HepG2 (cell line): Measurements from ENCODE around the gene GJA8. TPM values are rescaled to one million over a fixed set of nuclear protein-coding genes. Genes with fewer than 3 reads are reported as not detected.

Experiments
- ATAC-seq: fragments of 200-7000 bp; cut with Tn5 transposase; 3 replicates; pipeline ENCODE4 v1.9.1; 2020; ENCODE audit warnings: mild to moderate bottlenecking, moderate library complexity
- BruUV-seq: library from RNA; stranded (reverse); fragments of 400-500 nt; replicated peaks from 2 replicates; lab custom pipeline; 2021; lab: Mats Ljungman, UMichigan
- CTCF ChIA-PET: fragments of 300-600 bp; formaldehyde crosslinking; extraction: SDS; loops from one replicate; lab custom pipeline; 2021; ENCODE audit warnings: low total read pairs, inconsistent platforms, low intra/inter-chr PET ratio; lab: Yijun Ruan, JAX
- POLR2A ChIA-PET: fragments of 350-600 bp; sonication (Branson Sonifier 250); formaldehyde crosslinking; loops from one replicate; lab custom pipeline; 2020; ENCODE audit warnings: antibody characterized with exemption, inconsistent platforms; lab: Yijun Ruan, JAX
- DNase-seq: peaks from one replicate; pipeline ENCODE4 v3.0.0-alpha.2; 2015; ENCODE audit warnings: low spot score
- FAIRE-seq: peaks from 3 replicates; lab custom pipeline; 2011; peaks lifted over from hg19 to GRCh38; lab: Jason Lieb, UNC
- H2AFZ ChIP-seq: one replicate; pipeline ENCODE4 v1.6.1; 2011; ENCODE audit warnings: low read length, inconsistent platforms
- H3K27ac ChIP-seq: fragments of 300-600 bp; 3 replicates; pipeline ENCODE4 v1.8.0; 2011; ENCODE audit warnings: mixed run types, mild to moderate bottlenecking, mixed read lengths, low read length, inconsistent platforms; ENCODE audit not compliant: insufficient read depth; ENCODE audit errors: extremely low read length
- H3K27me3 ChIP-seq, 2 experiments: fragments of 200-600 bp in 1 of 2; 2 replicates in 1 of 2; 3 replicates in 1 of 2; pipeline versions ENCODE4 v1.6.0 to v1.8.0; 2011; ENCODE audit warnings: low read length in 2 of 2, mild to moderate bottlenecking in 2 of 2, moderate library complexity in 2 of 2, inconsistent platforms in 1 of 2; ENCODE audit not compliant: insufficient read depth in 2 of 2, control insufficient read depth in 1 of 2
- H3K36me3 ChIP-seq, 2 experiments: fragments of 200-600 bp in 1 of 2; replicated peaks in 1 of 2; 2 replicates in 1 of 2; 3 replicates in 1 of 2; pipeline versions ENCODE4 v1.5.1 to v1.8.0; 2011; ENCODE audit warnings: low read length in 2 of 2, inconsistent platforms in 1 of 2; ENCODE audit not compliant: insufficient read depth in 2 of 2, control insufficient read depth in 1 of 2
- H3K4me1 ChIP-seq: 2 replicates; pipeline ENCODE4 v1.5.1; 2012; ENCODE audit warnings: low read length, inconsistent platforms; ENCODE audit not compliant: insufficient read depth
- H3K4me2 ChIP-seq: 2 replicates; pipeline ENCODE4 v1.6.0; 2011; ENCODE audit warnings: low read depth, low read length, inconsistent platforms
- H3K4me3 ChIP-seq, 3 experiments: fragments of 200-600 bp in 1 of 3; sonication (generic), shearing (Covaris generic) in 1 of 3; replicated peaks in 1 of 3; 2 replicates each; pipeline ENCODE4 v1.5.1; 2011 to 2016; ENCODE audit warnings: low read length in 3 of 3, inconsistent platforms in 2 of 3, low read depth in 2 of 3, mild to moderate bottlenecking in 2 of 3, control low read depth in 1 of 3, mixed read lengths in 1 of 3; ENCODE audit not compliant: insufficient read depth in 1 of 3
- H3K79me2 ChIP-seq: one replicate; pipeline ENCODE4 v1.6.1; 2011; ENCODE audit warnings: low read length, inconsistent platforms; ENCODE audit not compliant: insufficient read depth
- H3K9ac ChIP-seq: 2 replicates; pipeline ENCODE4 v1.6.0; 2011; ENCODE audit warnings: mild to moderate bottlenecking, low read depth, low read length, inconsistent platforms; ENCODE audit not compliant: insufficient read depth
- H3K9me3 ChIP-seq: 2 replicates; pipeline ENCODE4 v1.5.1; 2012; ENCODE audit warnings: mild to moderate bottlenecking, low read length
- H4K20me1 ChIP-seq: 2 replicates; pipeline ENCODE4 v1.6.0; 2011; ENCODE audit warnings: inconsistent platforms, mild to moderate bottlenecking, low read length, moderate library complexity; ENCODE audit not compliant: insufficient read depth
- AKNA ChIP-seq: sonication (generic); formaldehyde crosslinking; IDR thresholded peaks from 2 replicates; pipeline ENCODE4 v1.4.0; 2020; ENCODE audit warnings: missing genetic modification reagents, borderline replicate concordance
- GLI4 ChIP-seq: sonication (generic); formaldehyde crosslinking; IDR thresholded peaks from 2 replicates; pipeline ENCODE4 v1.5.1; 2020; ENCODE audit warnings: missing genetic modification reagents, mild to moderate bottlenecking, moderate library complexity, borderline replicate concordance
- MED8 ChIP-seq: sonication (generic); formaldehyde crosslinking; IDR thresholded peaks from 2 replicates; pipeline ENCODE4 v1.8.1; 2023; ENCODE audit warnings: mild to moderate bottlenecking, missing genetic modification reagents; ENCODE audit not compliant: insufficient replicate concordance
- NFIB ChIP-seq: sonication (generic); formaldehyde crosslinking; IDR thresholded peaks from 2 replicates; pipeline ENCODE4 v1.9.0; 2021; ENCODE audit warnings: missing genetic modification reagents, mild to moderate bottlenecking, borderline replicate concordance
- PATZ1 ChIP-seq: sonication (generic); formaldehyde crosslinking; IDR thresholded peaks from 2 replicates; pipeline ENCODE4 v1.4.0; 2020; ENCODE audit warnings: missing genetic modification reagents
- RXRA ChIP-seq: sonication (generic); formaldehyde crosslinking; IDR thresholded peaks from 2 replicates; pipeline ENCODE4 v1.5.1; 2020; ENCODE audit warnings: missing genetic modification reagents
- SNAPC4 ChIP-seq: sonication (generic); formaldehyde crosslinking; IDR thresholded peaks from 2 replicates; pipeline ENCODE4 v1.4.0; 2020; ENCODE audit warnings: mild to moderate bottlenecking, missing genetic modification reagents
- ZNF484 ChIP-seq: sonication (generic); formaldehyde crosslinking; IDR thresholded peaks from 2 replicates; pipeline ENCODE4 v1.5.1; 2020; ENCODE audit warnings: mild to moderate bottlenecking, low read depth, missing genetic modification reagents, borderline replicate concordance
- ZNF597 ChIP-seq: sonication (generic); formaldehyde crosslinking; IDR thresholded peaks from 2 replicates; pipeline ENCODE4 v1.5.0; 2020; ENCODE audit warnings: missing genetic modification reagents
- ZNF709 ChIP-seq: sonication (generic); formaldehyde crosslinking; IDR thresholded peaks from 2 replicates; pipeline ENCODE4 v1.5.0; 2020; ENCODE audit warnings: mild to moderate bottlenecking, missing genetic modification reagents
- ZNF839 ChIP-seq: sonication (generic); formaldehyde crosslinking; IDR thresholded peaks from 2 replicates; pipeline ENCODE4 v1.4.0; 2020; ENCODE audit warnings: missing genetic modification reagents, mild to moderate bottlenecking, borderline replicate concordance
- WGBS: methylation state at CpG from one replicate; pipeline ENCODE4 v1.1.6; 2017; ENCODE audit warnings: low lambda C conversion rate; 5-methylcytosine and 5-hydroxymethylcytosine counted together
- in situ Hi-C: cut with HindIII; loops from 2 replicates; pipeline ENCODE4 v1.10.0; 2017; ENCODE audit warnings: low pct_unique_long_range_greater_than_20kb; ENCODE audit not compliant: extremely low pct_ligation_motif_present
- intact Hi-C: fragments of 100-400 bp; cut with micrococcal nuclease; formaldehyde crosslinking; loops from one replicate; pipeline ENCODE4 v1.10.0; 2022; ENCODE audit not compliant: unreplicated experiment
- polyA plus RNA-seq, 8 experiments: library from polyadenylated mRNA; depleted of rRNA in 3 of 8; stranded (reverse) in 7 of 8; unstranded in 1 of 8; fragments of >200 nt; fragmentation: Illumina TruSeq in 4 of 8; extraction: Trizol in 4 of 8; gene quantifications; 2 replicates each; pipeline versions ENCODE4 v1.2.1 to v1.2.3, GENCODE V29; 2011 to 2016; ENCODE audit warnings: low read depth in 4 of 8, missing spikeins in 1 of 8, mixed read lengths in 1 of 8; ENCODE audit not compliant: insufficient read depth in 1 of 8
- total RNA-seq, 5 experiments: library from RNA; depleted of rRNA; stranded (reverse); fragments of >200 nt; fragmentation: Illumina TruSeq; extraction: Trizol; gene quantifications; 2 replicates each; pipeline ENCODE4 v1.2.3, GENCODE V29; 2016; ENCODE audit warnings: low read depth in 1 of 5

Gene GJA8
- total and polyA plus RNA-seq, 2 of the 13 experiments (the other 11 are each of a cell fraction or from before 2014, with no cell fraction given): not detected

- no peak overlapping the region for H3K27ac ChIP-seq
- DNase-seq (no peak), ATAC-seq (no peak), FAIRE-seq (no peak)
- no TSS peak for BruUV-seq
- no peaks in the 10 kb centered on the region for H3K4me1 ChIP-seq
- no peak overlapping the region for H3K4me2 ChIP-seq
- ChIA-PET CTCF (no interaction called here), POLR2A (no interaction called here)
- in situ Hi-C loops: no loop called here
- peaks cover 0 to 15% of the 10 kb centered on the region in 2 experiments; a peak in 3 of 5 replicates for H3K27me3 ChIP-seq
- no peaks in the 10 kb centered on the region for H3K79me2 ChIP-seq
- 13% methylated on average over 2 of the region's 2 CpGs for WGBS
- H4K20me1 ChIP-seq: no peaks in the 10 kb centered on the region
- H3K9me3 ChIP-seq: no peaks in the 10 kb centered on the region
- no peak overlapping the region for H3K4me3 ChIP-seq
- H3K9ac ChIP-seq: no peak overlapping the region
- no peaks in the 10 kb centered on the region for H3K36me3 ChIP-seq
- no peak overlapping the region for H2AFZ ChIP-seq
- intact Hi-C loops: no loop called here
- TF ChIP-seq ZNF709 (CRISPR knock-in tag) (no peak), MED8 (CRISPR knock-in tag) (no peak), ZNF597 (no peak), NFIB (no peak), SNAPC4 (CRISPR knock-in tag) (no peak), ZNF484 (no peak), AKNA (CRISPR knock-in tag) (no peak), PATZ1 (no peak), ZNF839 (no peak), GLI4 (no peak), RXRA (CRISPR knock-in tag) (no peak)
Measured at GRCh38 chr1:147912553-147912952, 10.0 kb downstream of the GJA8 start.
